Upper lobe of left lung (tissue), 6 donors: ENCODE data around the gene PCP4. TPM values are rescaled to one million over a fixed set of nuclear protein-coding genes. Genes with fewer than 3 reads are reported as not detected.

Experiments
- ATAC-seq, 2 donors: fragments of 200-7000 bp; cut with Tn5 transposase; one replicate each; pipeline ENCODE4 v1.9.1; 2022; ENCODE audit warnings: mild to moderate bottlenecking in 2 of 2, moderate library complexity in 2 of 2; ENCODE audit not compliant: low FRiP score in 2 of 2
- DNase-seq, 2 donors: peaks; one replicate each; pipeline ENCODE4 v3.0.0-alpha.2; 2019 to 2020
- H3K27ac ChIP-seq, 4 donors: fragments of 200-600 bp; sonication (generic); one replicate each; pipeline ENCODE4 v1.5.1; 2016 to 2019
- H3K27me3 ChIP-seq, 4 donors: fragments of 200-600 bp; sonication (generic); one replicate each; pipeline ENCODE4 v1.5.1; 2017 to 2019
- H3K36me3 ChIP-seq, 4 donors: fragments of 200-600 bp; sonication (generic); one replicate each; pipeline ENCODE4 v1.5.1; 2016 to 2019
- H3K4me1 ChIP-seq, 4 donors: fragments of 200-600 bp; sonication (generic); one replicate each; pipeline ENCODE4 v1.5.1; 2018 to 2019
- H3K4me3 ChIP-seq, 4 donors: fragments of 200-600 bp; sonication (generic); one replicate each; pipeline ENCODE4 v1.5.1; 2017 to 2019; ENCODE audit warnings: mild to moderate bottlenecking in 2 of 4, moderate library complexity in 1 of 4
- H3K9me3 ChIP-seq, 4 donors: fragments of 200-600 bp; sonication (generic); one replicate each; pipeline ENCODE4 v1.5.1; 2018 to 2019
- EP300 ChIP-seq, 4 donors: sonication (generic); formaldehyde crosslinking; IDR thresholded peaks; one replicate each; pipeline ENCODE4 v1.5.1; 2017; ENCODE audit warnings: antibody characterized with exemption in 4 of 4, control low read depth in 2 of 4
- POLR2A ChIP-seq, 4 donors: fragments of 450-650 bp; IDR thresholded peaks; one replicate each; pipeline ENCODE4 v1.5.1; 2016 to 2017; ENCODE audit warnings: antibody characterized with exemption in 4 of 4, mild to moderate bottlenecking in 2 of 4
- POLR2AphosphoS5 ChIP-seq, 2 donors: sonication (generic); formaldehyde crosslinking; IDR thresholded peaks; one replicate each; pipeline ENCODE4 v1.5.1; 2017; ENCODE audit warnings: antibody characterized with exemption in 2 of 2
- WGBS, 2 donors: methylation state at CpG; one replicate each; pipeline ENCODE4 v1.1.5; 2017 to 2018; 5-methylcytosine and 5-hydroxymethylcytosine counted together
- total RNA-seq, 6 donors: library from RNA; depleted of rRNA in 4 of 6; stranded (reverse); fragments of >200 nt in 4 of 6; gene quantifications; one replicate each; pipeline versions ENCODE4 v1.1.0 to v1.2.1, GENCODE V29; 2016 to 2021
- TF ChIP-seq, protein P1 (sequence below), 6 experiments: fragments of 450-650 bp in 4 of 6; fragments of 200-600 bp in 2 of 6; sonication (generic) in 2 of 6; IDR thresholded peaks; one replicate each; pipeline ENCODE4 v1.5.1; 2016 to 2019; ENCODE audit warnings: antibody characterized with exemption in 6 of 6
- donor health status: DM: no; HTN: no; CAD: no; lungs with moderate emphysema.
- donor health status: DM: no; HTN: yes; CAD: no; lungs with severe emphysema.

PCP4 gene
- total RNA-seq, 6 donors from 2014 or later: 0.66 to 4.4 (median 1.9) TPM; not detected in 2

DNA sequence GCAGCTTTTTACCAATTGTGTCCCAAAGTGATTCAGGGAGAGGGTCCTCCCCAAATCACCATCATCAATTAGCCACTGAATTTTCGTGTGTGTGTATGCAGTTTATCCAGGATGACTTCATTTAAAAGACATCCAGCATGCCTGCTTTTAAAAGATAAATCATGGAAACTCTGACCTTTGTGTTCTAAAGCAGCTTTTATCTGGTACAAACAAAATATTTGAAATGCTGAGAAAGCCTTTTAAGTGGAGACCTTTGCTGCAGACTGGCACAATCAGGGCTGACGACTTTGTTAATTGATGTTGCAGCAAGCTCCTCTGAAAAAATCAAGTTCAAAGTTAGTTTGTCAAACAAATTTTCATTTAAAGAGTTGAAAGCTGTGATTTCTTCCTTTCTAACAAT lies 104.7 kb downstream of the PCP4 start:
- no peaks in the 10 kb centered on the region for H3K4me1 ChIP-seq
- no peaks in the 10 kb centered on the region for H3K36me3 ChIP-seq
- WGBS, 2 donors: 23 to 25% methylated on average over 2 of the region's 2 CpGs
- H3K27me3 ChIP-seq: no peaks in the 10 kb centered on the region
- TF ChIP-seq EP300 (IDR thresholded peaks at IDR 0.05) (no peak), POLR2AphosphoS5 (IDR thresholded peaks at IDR 0.05) (no peak), POLR2A (IDR thresholded peaks at IDR 0.05) (no peak)
- TF ChIP-seq, protein P1, sequence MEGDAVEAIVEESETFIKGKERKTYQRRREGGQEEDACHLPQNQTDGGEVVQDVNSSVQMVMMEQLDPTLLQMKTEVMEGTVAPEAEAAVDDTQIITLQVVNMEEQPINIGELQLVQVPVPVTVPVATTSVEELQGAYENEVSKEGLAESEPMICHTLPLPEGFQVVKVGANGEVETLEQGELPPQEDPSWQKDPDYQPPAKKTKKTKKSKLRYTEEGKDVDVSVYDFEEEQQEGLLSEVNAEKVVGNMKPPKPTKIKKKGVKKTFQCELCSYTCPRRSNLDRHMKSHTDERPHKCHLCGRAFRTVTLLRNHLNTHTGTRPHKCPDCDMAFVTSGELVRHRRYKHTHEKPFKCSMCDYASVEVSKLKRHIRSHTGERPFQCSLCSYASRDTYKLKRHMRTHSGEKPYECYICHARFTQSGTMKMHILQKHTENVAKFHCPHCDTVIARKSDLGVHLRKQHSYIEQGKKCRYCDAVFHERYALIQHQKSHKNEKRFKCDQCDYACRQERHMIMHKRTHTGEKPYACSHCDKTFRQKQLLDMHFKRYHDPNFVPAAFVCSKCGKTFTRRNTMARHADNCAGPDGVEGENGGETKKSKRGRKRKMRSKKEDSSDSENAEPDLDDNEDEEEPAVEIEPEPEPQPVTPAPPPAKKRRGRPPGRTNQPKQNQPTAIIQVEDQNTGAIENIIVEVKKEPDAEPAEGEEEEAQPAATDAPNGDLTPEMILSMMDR (IDR thresholded peaks at IDR 0.05): no peak
- H3K9me3 ChIP-seq: no peaks in the 10 kb centered on the region
- H3K27ac ChIP-seq: no peak overlapping the region
- ATAC-seq: no peak
- no peak for DNase-seq
- H3K4me3 ChIP-seq: no peak overlapping the region

DNA sequence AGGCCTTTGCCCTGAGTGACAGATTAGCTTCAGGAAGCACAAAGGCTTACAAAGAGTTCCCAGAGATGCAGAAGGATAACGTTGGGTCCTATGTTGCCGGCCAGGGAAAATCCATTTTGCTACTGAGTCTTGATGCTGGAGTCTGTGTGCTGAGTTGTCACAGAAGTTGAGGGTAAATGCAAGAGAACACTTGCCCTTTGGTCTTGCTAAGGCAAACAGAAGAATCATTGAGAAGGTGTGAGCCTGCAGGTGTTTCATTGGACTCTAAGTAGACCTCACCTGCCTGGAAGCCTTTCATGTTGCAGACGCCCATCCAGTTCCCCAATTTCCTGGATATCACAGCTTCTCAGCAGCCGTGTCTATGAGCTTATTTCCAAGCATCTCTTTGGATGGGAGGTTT lies 105.2 kb downstream of the PCP4 start:
- ATAC-seq (no peak), DNase-seq (no peak)
- no peaks in the 10 kb centered on the region for H3K9me3 ChIP-seq
- WGBS, 2 donors: 51 to 59% methylated on average over 4 of the region's 4 CpGs
- no peak overlapping the region for H3K27ac ChIP-seq
- no peaks in the 10 kb centered on the region for H3K36me3 ChIP-seq
- no peak overlapping the region for H3K4me3 ChIP-seq
- no peak for TF ChIP-seq EP300 (IDR thresholded peaks at IDR 0.05)
- TF ChIP-seq POLR2A (IDR thresholded peaks at IDR 0.05): no peak
- no peak for TF ChIP-seq POLR2AphosphoS5 (IDR thresholded peaks at IDR 0.05)
- no peaks in the 10 kb centered on the region for H3K27me3 ChIP-seq
- no peaks in the 10 kb centered on the region for H3K4me1 ChIP-seq

DNA sequence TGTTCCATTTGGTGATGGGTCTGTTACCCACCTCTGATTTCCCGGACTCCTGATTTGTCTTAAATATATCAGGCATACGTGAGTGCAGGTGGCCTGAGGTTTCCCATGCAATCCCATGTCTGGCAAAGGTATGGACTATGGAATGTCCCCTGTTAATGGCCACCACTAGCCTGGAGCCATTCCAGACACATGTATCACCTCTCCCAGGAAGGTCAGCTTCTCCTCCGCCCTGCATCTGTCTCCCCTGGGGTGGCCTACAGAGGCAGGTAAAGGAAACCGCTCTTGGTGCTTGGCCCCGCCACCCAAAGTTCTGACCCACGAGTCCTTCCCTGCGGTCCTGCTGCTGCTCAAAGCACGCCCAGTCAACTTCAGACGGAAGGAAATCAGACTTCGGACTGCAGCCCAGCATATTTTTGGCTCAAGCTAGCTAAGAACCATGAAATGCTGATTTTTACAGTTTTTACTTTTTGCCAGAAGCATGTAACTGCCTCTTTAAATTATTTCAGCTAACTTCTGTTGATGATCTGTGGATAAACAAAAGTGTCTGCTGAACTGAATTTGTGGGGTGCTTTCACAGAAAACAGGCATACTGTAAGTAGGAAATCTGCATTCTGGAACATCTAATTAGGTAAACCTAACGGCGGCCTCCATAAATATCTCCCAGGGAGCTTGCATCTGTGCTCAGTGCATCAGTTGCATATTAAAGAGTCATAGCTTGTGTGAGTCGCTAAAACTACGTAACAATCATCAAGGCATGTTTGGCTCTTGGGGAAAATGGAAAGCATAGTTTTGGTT lies 105.9 kb downstream of the PCP4 start:
- H3K4me1 ChIP-seq: no peaks in the 10 kb centered on the region
- no peaks in the 10 kb centered on the region for H3K27me3 ChIP-seq
- H3K27ac ChIP-seq: no peak overlapping the region
- no peak for TF ChIP-seq EP300 (IDR thresholded peaks at IDR 0.05)
- no peak for TF ChIP-seq POLR2A (IDR thresholded peaks at IDR 0.05)
- TF ChIP-seq POLR2AphosphoS5 (IDR thresholded peaks at IDR 0.05): no peak
- TF ChIP-seq, protein P1 (IDR thresholded peaks at IDR 0.05): no peak
- H3K36me3 ChIP-seq: no peaks in the 10 kb centered on the region
- ATAC-seq (no peak), DNase-seq (no peak)
- WGBS, 2 donors: 82 to 90% methylated on average over 14 of the region's 14 CpGs
- no peaks in the 10 kb centered on the region for H3K9me3 ChIP-seq
- H3K4me3 ChIP-seq: no peak overlapping the region

DNA sequence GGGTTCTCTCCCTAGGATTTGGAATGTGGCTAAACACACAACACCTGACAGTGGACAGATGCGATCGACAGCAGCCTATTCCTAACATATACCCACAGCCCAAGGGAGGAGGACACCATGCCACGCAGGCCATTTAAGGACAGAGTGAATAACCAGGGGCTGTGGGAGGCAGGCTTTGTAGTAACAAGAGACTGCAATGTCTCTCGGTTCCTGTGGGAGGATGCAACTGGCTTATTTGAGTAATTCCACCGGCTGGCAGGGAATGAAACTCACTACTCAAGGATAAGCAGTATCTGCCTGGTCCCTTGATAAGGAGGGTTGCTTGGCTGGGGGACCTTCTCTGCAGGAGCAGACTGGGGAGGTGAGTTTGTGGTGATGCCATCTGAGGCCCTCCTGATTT lies 109.6 kb downstream of the PCP4 start:
- 79 to 89% methylated on average over 3 to 5 of the region's 5 CpGs for WGBS, 2 donors
- no peak for ATAC-seq

More for the DNA sequence above, 109.6 kb downstream of the PCP4 start:
- Histone ChIP-seq H3K36me3 (no peaks in the 10 kb centered on the region), H3K27me3 (no peaks in the 10 kb centered on the region), H3K4me3 (no peak overlapping the region), H3K4me1 (no peaks in the 10 kb centered on the region), H3K27ac (no peak overlapping the region), H3K9me3 (no peaks in the 10 kb centered on the region)
- DNase-seq: no peak
- TF ChIP-seq POLR2A (IDR thresholded peaks at IDR 0.05) (no peak), POLR2AphosphoS5 (IDR thresholded peaks at IDR 0.05) (no peak), EP300 (IDR thresholded peaks at IDR 0.05) (no peak)
- TF ChIP-seq, protein P1 (IDR thresholded peaks at IDR 0.05): no peak

Other genes starting within 250 kb of the PCP4 start
- gene IGSF5, start 122.3 kb upstream of the PCP4 start, total RNA-seq: not detected